H9 (cell line): ENCODE results near the gene ATM. TPM values are rescaled to one million over a fixed set of nuclear protein-coding genes. Genes with fewer than 3 reads are reported as not detected.

Experiments used
- DNase-seq: peaks from one replicate; pipeline ENCODE4 v3.0.0-alpha.2; 2017
- H2AFZ ChIP-seq: one replicate; pipeline ENCODE4 v1.6.1; 2013; ENCODE audit warnings: mild to moderate bottlenecking, low read length, control low read depth, moderate library complexity
- H2AK5ac ChIP-seq: 2 replicates; pipeline ENCODE4 v1.6.1; 2013; ENCODE audit warnings: low read length, control low read depth, mixed read lengths; ENCODE audit not compliant: insufficient read length
- H2BK120ac ChIP-seq: one replicate; pipeline ENCODE4 v1.6.1; 2013; ENCODE audit warnings: low read depth, mild to moderate bottlenecking, low read length, control low read depth, inconsistent platforms; ENCODE audit not compliant: poor library complexity, severe bottlenecking
- H2BK12ac ChIP-seq: 2 replicates; pipeline ENCODE4 v1.6.1; 2013; ENCODE audit warnings: low read length, control low read depth, mixed read lengths, low read depth; ENCODE audit not compliant: insufficient read length
- H2BK15ac ChIP-seq: 2 replicates; pipeline ENCODE4 v1.6.1; 2013; ENCODE audit warnings: low read depth, low read length, control low read depth
- H2BK20ac ChIP-seq: one replicate; pipeline ENCODE4 v1.6.1; 2013; ENCODE audit warnings: low read depth, mild to moderate bottlenecking, low read length, control low read depth, inconsistent platforms; ENCODE audit not compliant: poor library complexity, severe bottlenecking
- H2BK5ac ChIP-seq: 2 replicates; pipeline ENCODE4 v1.6.1; 2013; ENCODE audit warnings: low read length, control low read depth, mixed read lengths; ENCODE audit not compliant: insufficient read length
- H3K14ac ChIP-seq: 2 replicates; pipeline ENCODE4 v1.6.1; 2013; ENCODE audit warnings: low read length, control low read depth; ENCODE audit not compliant: insufficient read depth
- H3K18ac ChIP-seq: 2 replicates; pipeline ENCODE4 v1.6.1; 2013; ENCODE audit warnings: low read depth, mild to moderate bottlenecking, mixed read lengths, low read length, control low read depth; ENCODE audit not compliant: insufficient read length
- H3K23ac ChIP-seq: 2 replicates; pipeline ENCODE4 v1.6.1; 2013; ENCODE audit warnings: low read length, control low read depth, mixed read lengths, low read depth; ENCODE audit not compliant: insufficient read length
- H3K23me2 ChIP-seq: 2 replicates; pipeline ENCODE4 v1.6.1; 2013; ENCODE audit warnings: low read depth, mild to moderate bottlenecking, mixed read lengths, low read length, control low read depth; ENCODE audit not compliant: insufficient read length, poor library complexity, severe bottlenecking
- H3K27ac ChIP-seq: 2 replicates; pipeline ENCODE4 v1.5.1; 2013; ENCODE audit warnings: low read length, control low read depth, mixed read lengths, low read depth; ENCODE audit not compliant: insufficient read length
- H3K27me3 ChIP-seq: 2 replicates; pipeline ENCODE4 v1.6.1; 2013; ENCODE audit warnings: low read length, control low read depth, inconsistent platforms; ENCODE audit not compliant: insufficient read depth
- H3K4ac ChIP-seq: 2 replicates; pipeline ENCODE4 v1.6.1; 2013; ENCODE audit warnings: low read depth, mild to moderate bottlenecking, control low read depth, inconsistent platforms, low read length, moderate library complexity
- H3K4me1 ChIP-seq: 2 replicates; pipeline ENCODE4 v1.6.1; 2013; ENCODE audit warnings: low read length, control low read depth, inconsistent platforms; ENCODE audit not compliant: insufficient read depth
- H3K4me2 ChIP-seq: 2 replicates; pipeline ENCODE4 v1.6.1; 2013; ENCODE audit warnings: low read length, control low read depth, mixed read lengths; ENCODE audit not compliant: insufficient read length, insufficient read depth
- H3K56ac ChIP-seq: 2 replicates; pipeline ENCODE4 v1.6.1; 2013; ENCODE audit warnings: low read depth, mild to moderate bottlenecking, mixed read lengths, low read length, control low read depth; ENCODE audit not compliant: insufficient read length
- H3K79me1 ChIP-seq: 2 replicates; pipeline ENCODE4 v1.6.1; 2013; ENCODE audit warnings: low read depth, mild to moderate bottlenecking, moderate library complexity, low read length, control low read depth, inconsistent platforms; ENCODE audit not compliant: insufficient read depth, poor library complexity, severe bottlenecking
- H3K79me2 ChIP-seq: 2 replicates; pipeline ENCODE4 v1.6.1; 2013; ENCODE audit warnings: low read length, control low read depth, inconsistent platforms; ENCODE audit not compliant: insufficient read depth
- H3K9ac ChIP-seq: 2 replicates; pipeline ENCODE4 v1.6.1; 2013; ENCODE audit warnings: low read length, control low read depth, mixed read lengths; ENCODE audit not compliant: insufficient read length; ENCODE audit errors: extremely low read depth
- H3K9me3 ChIP-seq: one replicate; pipeline ENCODE4 v1.6.1; 2013; ENCODE audit warnings: low read depth, low read length, inconsistent platforms; ENCODE audit not compliant: control insufficient read depth
- H3T11ph ChIP-seq: one replicate; pipeline ENCODE4 v1.6.1; 2013; ENCODE audit warnings: mild to moderate bottlenecking, low read length, control low read depth, inconsistent platforms
- H4K20me1 ChIP-seq: one replicate; pipeline ENCODE4 v1.6.1; 2013; ENCODE audit not compliant: control insufficient read depth, insufficient read length, insufficient read depth
- H4K5ac ChIP-seq: 2 replicates; pipeline ENCODE4 v1.6.1; 2013; ENCODE audit warnings: low read depth, mild to moderate bottlenecking, mixed read lengths, low read length, control low read depth; ENCODE audit not compliant: insufficient read length
- H4K8ac ChIP-seq: replicated peaks from 2 replicates; pipeline ENCODE4 v1.6.1; 2013; ENCODE audit warnings: low read length, control low read depth, mixed read lengths, low read depth; ENCODE audit not compliant: insufficient read length
- H4K91ac ChIP-seq: 2 replicates; pipeline ENCODE4 v1.6.1; 2013; ENCODE audit warnings: low read depth, mild to moderate bottlenecking, moderate library complexity, mixed read lengths, low read length, control low read depth; ENCODE audit not compliant: insufficient read length
- H3K27ac Mint-ChIP-seq, 3 experiments: 2 replicates in 2 of 3; 3 replicates in 1 of 3; pipeline ENCODE4 v1.8.0; 2020 to 2021; ENCODE audit warnings: mixed read lengths in 3 of 3, mild to moderate bottlenecking in 1 of 3, moderate library complexity in 1 of 3
- H3K27me3 Mint-ChIP-seq: 2 replicates; pipeline ENCODE4 v1.8.0; 2021; ENCODE audit warnings: low read depth, mild to moderate bottlenecking, moderate library complexity, mixed read lengths
- H3K36me3 Mint-ChIP-seq, 3 experiments: 2 replicates in 2 of 3; 3 replicates in 1 of 3; pipeline ENCODE4 v1.8.0; 2020 to 2021; ENCODE audit warnings: low read depth in 3 of 3, mixed read lengths in 3 of 3; ENCODE audit not compliant: insufficient read depth in 1 of 3
- H3K4me1 Mint-ChIP-seq, 2 experiments: 2 replicates each; pipeline ENCODE4 v1.8.0; 2020; ENCODE audit warnings: mixed read lengths in 2 of 2
- H3K4me3 Mint-ChIP-seq, 2 experiments: 2 replicates in 1 of 2; 3 replicates in 1 of 2; pipeline ENCODE4 v1.8.0; 2020 to 2021; ENCODE audit warnings: mild to moderate bottlenecking in 2 of 2, mixed read lengths in 2 of 2, moderate library complexity in 1 of 2
- H3K9me3 Mint-ChIP-seq, 2 experiments: 2 replicates in 1 of 2; 3 replicates in 1 of 2; pipeline ENCODE4 v1.8.0; 2020; ENCODE audit warnings: mild to moderate bottlenecking in 2 of 2, mixed read lengths in 2 of 2, moderate library complexity in 1 of 2
- total RNA-seq: library from RNA; stranded (reverse); gene quantifications from 2 replicates; pipeline ENCODE4 v1.2.1, GENCODE V29; 2021
- TF ChIP-seq, protein P1 (sequence below): fragments of 200-600 bp; sonication (generic); conservative IDR thresholded peaks from 3 replicates; pipeline ENCODE4 v1.8.0; 2021; ENCODE audit warnings: antibody characterized with exemption, mild to moderate bottlenecking

The ATM gene
- total RNA-seq, 1 experiment from 2014 or later, result 58.9 TPM

DNA sequence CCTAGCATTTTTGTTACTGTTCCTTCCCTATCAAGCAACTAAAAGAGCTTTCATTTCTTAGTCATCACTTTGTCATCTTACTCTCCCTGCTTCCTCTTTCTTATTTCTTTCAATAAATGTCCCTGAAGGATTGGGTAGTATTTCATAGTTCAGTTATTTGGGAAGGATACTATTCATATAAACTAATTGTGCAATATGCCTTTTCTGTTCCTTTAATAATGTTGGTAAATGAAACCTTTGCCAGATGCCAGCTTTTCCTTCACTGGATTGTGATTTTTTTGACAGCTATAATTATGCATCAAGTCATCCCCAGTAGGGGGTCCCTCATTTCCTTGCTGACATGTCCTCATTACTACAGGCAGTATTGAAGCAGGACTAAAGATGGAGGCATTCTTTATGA is 101.7 kb downstream of the ATM start:
- no peaks in the 10 kb centered on the region for H3K79me2 ChIP-seq
- no peak overlapping the region for H2BK5ac ChIP-seq
- H3K23ac ChIP-seq, result no peak overlapping the region
- no peak overlapping the region for H2BK20ac ChIP-seq
- H2AK5ac ChIP-seq, result no peak overlapping the region
- H4K20me1 ChIP-seq, result no peaks in the 10 kb centered on the region
- TF ChIP-seq, protein P1, sequence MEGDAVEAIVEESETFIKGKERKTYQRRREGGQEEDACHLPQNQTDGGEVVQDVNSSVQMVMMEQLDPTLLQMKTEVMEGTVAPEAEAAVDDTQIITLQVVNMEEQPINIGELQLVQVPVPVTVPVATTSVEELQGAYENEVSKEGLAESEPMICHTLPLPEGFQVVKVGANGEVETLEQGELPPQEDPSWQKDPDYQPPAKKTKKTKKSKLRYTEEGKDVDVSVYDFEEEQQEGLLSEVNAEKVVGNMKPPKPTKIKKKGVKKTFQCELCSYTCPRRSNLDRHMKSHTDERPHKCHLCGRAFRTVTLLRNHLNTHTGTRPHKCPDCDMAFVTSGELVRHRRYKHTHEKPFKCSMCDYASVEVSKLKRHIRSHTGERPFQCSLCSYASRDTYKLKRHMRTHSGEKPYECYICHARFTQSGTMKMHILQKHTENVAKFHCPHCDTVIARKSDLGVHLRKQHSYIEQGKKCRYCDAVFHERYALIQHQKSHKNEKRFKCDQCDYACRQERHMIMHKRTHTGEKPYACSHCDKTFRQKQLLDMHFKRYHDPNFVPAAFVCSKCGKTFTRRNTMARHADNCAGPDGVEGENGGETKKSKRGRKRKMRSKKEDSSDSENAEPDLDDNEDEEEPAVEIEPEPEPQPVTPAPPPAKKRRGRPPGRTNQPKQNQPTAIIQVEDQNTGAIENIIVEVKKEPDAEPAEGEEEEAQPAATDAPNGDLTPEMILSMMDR, result no peak
- H3K14ac ChIP-seq, result no peak overlapping the region
- no peak overlapping the region for H3K18ac ChIP-seq
- H3K79me1 ChIP-seq, result no peaks in the 10 kb centered on the region
- H2BK120ac ChIP-seq, result no peak overlapping the region
- no peak overlapping the region for H3K27ac Mint-ChIP-seq
- no peaks in the 10 kb centered on the region for H3K4me1 ChIP-seq
- H3K9me3 Mint-ChIP-seq, result no peaks in the 10 kb centered on the region
- no peak overlapping the region for H2AFZ ChIP-seq
- H3K4me1 Mint-ChIP-seq, result no peaks in the 10 kb centered on the region
- H3K4me2 ChIP-seq, result no peak overlapping the region
- DNase-seq, result no peak
- H3K4me3 Mint-ChIP-seq, result no peak overlapping the region
- H3K27ac ChIP-seq, result no peak overlapping the region
- no peaks in the 10 kb centered on the region for H3K9me3 ChIP-seq
- no peak overlapping the region for H4K91ac ChIP-seq
- no peak overlapping the region for H3T11ph ChIP-seq
- no peak overlapping the region for H2BK12ac ChIP-seq
- no peaks in the 10 kb centered on the region for H3K27me3 Mint-ChIP-seq
- H3K27me3 ChIP-seq, result no peaks in the 10 kb centered on the region
- peaks cover 5 to 62% (median 48%) of the 10 kb centered on the region in 3 experiments; a peak in 6 of 7 replicates for H3K36me3 Mint-ChIP-seq
- no peak overlapping the region for H4K8ac ChIP-seq
- H3K9ac ChIP-seq, result no peak overlapping the region
- no peak overlapping the region for H3K4ac ChIP-seq
- no peaks in the 10 kb centered on the region for H3K23me2 ChIP-seq
- no peak overlapping the region for H3K56ac ChIP-seq
- no peak overlapping the region for H4K5ac ChIP-seq
- H2BK15ac ChIP-seq, result no peak overlapping the region
